ENCODE results near the gene DBP.
"Not testable (repeated sequence)": the region's sequence is repeated elsewhere in the genome, so short reads cannot be mapped to it uniquely, and the experiment has no call there.

DBP gene

DNA sequence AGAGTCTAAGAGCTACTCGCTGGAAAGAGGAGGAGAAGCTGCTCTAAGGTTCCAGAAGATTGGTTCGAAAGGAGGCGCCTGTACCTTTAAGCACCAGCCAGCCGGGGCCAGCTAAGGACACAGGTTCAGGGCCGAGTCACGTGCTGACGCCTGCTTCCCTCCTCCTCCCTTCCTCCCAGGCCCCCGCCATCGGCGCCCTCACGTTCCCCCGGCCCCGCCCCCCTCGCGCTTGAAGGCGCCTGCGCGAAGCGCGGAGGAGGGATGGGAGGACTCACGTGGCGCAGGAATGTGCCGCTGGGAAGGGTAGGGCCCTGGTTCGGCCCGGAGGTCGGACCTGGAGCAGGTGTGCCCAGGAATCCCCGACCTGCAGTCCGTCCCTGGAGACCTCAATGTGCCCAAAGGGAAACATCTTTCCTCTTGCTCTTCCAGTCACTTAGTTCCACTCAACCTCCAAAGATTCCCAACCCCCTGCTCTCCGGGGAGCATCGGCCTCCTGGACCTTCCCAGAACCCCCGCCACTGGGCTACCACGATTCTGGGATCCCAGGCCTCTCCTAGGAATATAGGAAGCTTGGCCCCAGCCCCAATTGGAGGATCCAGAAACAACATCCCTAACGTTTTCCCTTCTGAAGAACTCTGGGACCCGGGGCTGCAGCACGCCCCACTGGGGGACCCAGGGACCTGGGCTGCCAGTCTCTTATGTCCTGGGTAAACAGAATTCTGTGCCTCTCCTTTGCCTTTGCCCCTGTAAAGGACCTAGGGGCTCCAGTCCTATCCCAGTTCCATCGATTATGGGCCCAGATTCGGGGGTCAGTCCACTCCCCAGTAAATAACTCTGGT is 2.5 kb downstream of the DBP start:
- DNase-seq = peak; percentile 81 to 89 (median 82)
- H3K36me3 ChIP-seq (ENCODE audit: control insufficient read depth, insufficient read depth, low read length) = peaks cover 36% of the 10 kb centered on the region
- peak overlapping the region; percentile 95 for H3K4me3 ChIP-seq (ENCODE audit: insufficient read depth, low read depth, low read length, poor library complexity, severe bottlenecking)
- no peaks in the 10 kb centered on the region for H3K9me3 ChIP-seq (ENCODE audit: control insufficient read depth, low read length)
- peaks cover 29% of the 10 kb centered on the region for H3K4me1 ChIP-seq (ENCODE audit: control insufficient read depth, insufficient read depth, low read length, poor library complexity, severe bottlenecking)
- peak overlapping the region; percentile 88 for H3K27ac ChIP-seq (ENCODE audit: insufficient read depth, low read length, poor library complexity, severe bottlenecking)
- H3K27me3 ChIP-seq (replicated peaks; ENCODE audit: control insufficient read depth, insufficient read depth, low read length, poor library complexity, severe bottlenecking) = no peaks in the 10 kb centered on the region

DNA sequence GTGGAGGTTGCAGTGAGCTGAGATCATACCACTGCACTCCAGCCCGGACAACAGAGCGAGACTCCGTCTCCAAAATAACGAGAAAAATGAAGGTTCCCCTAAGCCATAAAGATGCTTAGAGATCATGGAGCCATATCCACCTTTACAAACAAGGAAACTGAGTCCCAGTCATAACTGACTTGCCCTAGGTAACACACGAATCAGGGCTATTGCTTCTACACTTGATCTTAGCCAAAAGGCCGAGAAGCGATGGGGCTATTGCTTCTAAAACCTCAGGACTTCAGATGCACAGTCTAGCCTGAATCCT is 3.2 kb downstream of the DBP start:
- Histone ChIP-seq H3K27ac (ENCODE audit: insufficient read depth, low read length, poor library complexity, severe bottlenecking) (peak overlapping the region; percentile 88), H3K9me3 (ENCODE audit: control insufficient read depth, low read length) (no peaks in the 10 kb centered on the region), H3K4me1 (ENCODE audit: control insufficient read depth, insufficient read depth, low read length, poor library complexity, severe bottlenecking) (peaks cover 29% of the 10 kb centered on the region), H3K27me3 (replicated peaks; ENCODE audit: control insufficient read depth, insufficient read depth, low read length, poor library complexity, severe bottlenecking) (no peaks in the 10 kb centered on the region), H3K36me3 (ENCODE audit: control insufficient read depth, insufficient read depth, low read length) (peaks cover 38% of the 10 kb centered on the region), H3K4me3 (ENCODE audit: insufficient read depth, low read depth, low read length, poor library complexity, severe bottlenecking) (peak overlapping the region; percentile 31)
- DNase-seq = no peak

DNA sequence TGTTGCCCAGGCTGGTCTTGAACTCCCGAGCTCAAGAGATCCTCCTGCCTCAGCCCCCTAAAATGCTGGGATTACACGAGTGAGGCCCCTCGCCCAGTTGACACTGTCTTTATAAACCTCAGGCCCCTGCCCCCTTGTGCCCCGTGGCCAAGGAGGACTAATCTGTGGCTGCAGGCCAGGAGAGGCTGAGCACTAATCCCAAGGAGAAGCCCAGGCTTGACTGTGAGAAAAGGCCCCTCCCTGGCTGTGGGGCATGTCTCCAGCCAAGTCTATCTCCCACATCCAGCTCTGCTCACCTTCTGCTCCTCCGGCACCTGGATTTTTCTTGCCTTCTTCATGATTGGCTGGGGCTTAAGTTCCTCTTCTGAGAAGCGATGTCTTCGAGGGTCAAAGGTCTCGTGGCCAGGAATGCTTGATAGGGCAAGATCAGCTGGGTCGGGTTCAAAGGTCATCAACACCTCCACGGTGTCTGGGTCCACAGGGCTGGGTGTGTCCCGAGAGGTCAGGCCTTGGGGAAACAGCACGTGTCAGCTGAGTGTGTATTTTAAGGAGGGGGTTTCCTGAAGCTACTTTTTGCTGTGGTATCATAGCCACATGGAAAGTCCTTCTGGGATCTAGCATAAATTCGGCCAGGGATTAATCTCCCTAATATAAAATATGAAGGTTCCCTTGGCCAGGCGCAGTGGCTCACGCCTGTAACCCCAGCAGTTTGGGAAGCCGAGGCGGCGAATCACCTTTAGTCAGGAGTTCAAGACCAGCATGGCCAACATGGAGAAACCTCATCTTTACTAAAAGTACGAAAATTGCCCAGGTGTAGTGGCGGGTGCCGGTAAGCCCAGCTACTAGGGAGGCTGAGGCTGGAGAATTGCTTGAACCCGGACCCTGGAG is 3.8 kb downstream of the DBP start:
- Histone ChIP-seq H3K4me1 (ENCODE audit: control insufficient read depth, insufficient read depth, low read length, poor library complexity, severe bottlenecking) (peaks cover 29% of the 10 kb centered on the region), H3K36me3 (ENCODE audit: control insufficient read depth, insufficient read depth, low read length) (peaks cover 38% of the 10 kb centered on the region), H3K27ac (ENCODE audit: insufficient read depth, low read length, poor library complexity, severe bottlenecking) (peak overlapping the region; percentile 88), H3K9me3 (ENCODE audit: control insufficient read depth, low read length) (no peaks in the 10 kb centered on the region), H3K27me3 (replicated peaks; ENCODE audit: control insufficient read depth, insufficient read depth, low read length, poor library complexity, severe bottlenecking) (no peaks in the 10 kb centered on the region), H3K4me3 (ENCODE audit: insufficient read depth, low read depth, low read length, poor library complexity, severe bottlenecking) (no peak overlapping the region)
- DNase-seq = no peak

DNA sequence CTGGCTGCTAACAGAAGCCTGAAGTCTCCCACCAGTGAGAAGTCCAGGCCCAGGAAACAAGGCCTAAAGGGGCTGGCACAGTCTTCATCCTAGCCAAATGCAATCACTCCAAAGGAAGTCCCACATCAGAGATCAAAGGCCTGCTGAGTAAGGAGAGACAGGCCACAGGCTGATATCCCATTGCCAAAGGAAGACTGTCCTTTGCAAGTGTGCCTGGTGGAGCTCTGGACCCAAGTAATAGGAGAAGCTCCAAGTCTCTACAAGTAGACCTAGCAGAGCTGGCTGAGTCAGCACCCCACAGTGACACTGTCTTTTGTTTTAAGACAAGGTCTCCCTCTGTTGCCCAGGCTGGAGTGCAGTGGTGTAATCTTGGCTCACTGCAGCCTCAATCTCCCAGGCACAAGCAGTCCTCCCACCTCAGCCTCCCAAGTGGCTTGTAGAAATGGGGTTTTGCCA is 4.5 kb downstream of the DBP start:
- Histone ChIP-seq H3K4me1 (ENCODE audit: control insufficient read depth, insufficient read depth, low read length, poor library complexity, severe bottlenecking) (peaks cover 29% of the 10 kb centered on the region), H3K27ac (ENCODE audit: insufficient read depth, low read length, poor library complexity, severe bottlenecking) (no peak overlapping the region), H3K4me3 (ENCODE audit: insufficient read depth, low read depth, low read length, poor library complexity, severe bottlenecking) (no peak overlapping the region), H3K9me3 (ENCODE audit: control insufficient read depth, low read length) (no peaks in the 10 kb centered on the region), H3K27me3 (replicated peaks; ENCODE audit: control insufficient read depth, insufficient read depth, low read length, poor library complexity, severe bottlenecking) (no peaks in the 10 kb centered on the region), H3K36me3 (ENCODE audit: control insufficient read depth, insufficient read depth, low read length) (peaks cover 38% of the 10 kb centered on the region)
- no peak for DNase-seq

DNA sequence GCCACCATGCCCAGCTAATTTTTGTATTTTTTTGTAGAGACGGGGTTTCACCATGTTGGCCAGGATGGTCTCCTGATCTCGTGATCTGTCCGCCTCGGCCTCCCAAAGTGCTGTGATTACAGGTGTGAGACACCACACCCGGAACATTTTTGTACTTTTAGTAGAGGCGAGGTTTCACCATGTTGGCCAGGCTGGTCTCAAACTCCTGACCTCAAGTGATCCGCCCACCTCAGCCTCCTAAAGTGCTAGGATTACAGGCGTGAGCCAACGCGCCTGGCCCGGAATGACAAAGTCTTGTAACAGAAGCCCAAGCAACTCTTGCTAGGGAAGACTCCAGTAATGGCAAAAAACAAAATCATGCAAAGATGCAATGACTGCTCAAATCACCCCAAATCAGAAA is 4.9 kb downstream of the DBP start:
- H3K27ac ChIP-seq (ENCODE audit: insufficient read depth, low read length, poor library complexity, severe bottlenecking); DNase-seq; H3K9me3 ChIP-seq (ENCODE audit: control insufficient read depth, low read length); H3K4me3 ChIP-seq (ENCODE audit: insufficient read depth, low read depth, low read length, poor library complexity, severe bottlenecking); H3K27me3 ChIP-seq (replicated peaks; ENCODE audit: control insufficient read depth, insufficient read depth, low read length, poor library complexity, severe bottlenecking): not testable (repeated sequence)
- H3K36me3 ChIP-seq (ENCODE audit: control insufficient read depth, insufficient read depth, low read length) = peaks cover 38% of the 10 kb centered on the region
- H3K4me1 ChIP-seq (ENCODE audit: control insufficient read depth, insufficient read depth, low read length, poor library complexity, severe bottlenecking) = peaks cover 30% of the 10 kb centered on the region

DNA sequence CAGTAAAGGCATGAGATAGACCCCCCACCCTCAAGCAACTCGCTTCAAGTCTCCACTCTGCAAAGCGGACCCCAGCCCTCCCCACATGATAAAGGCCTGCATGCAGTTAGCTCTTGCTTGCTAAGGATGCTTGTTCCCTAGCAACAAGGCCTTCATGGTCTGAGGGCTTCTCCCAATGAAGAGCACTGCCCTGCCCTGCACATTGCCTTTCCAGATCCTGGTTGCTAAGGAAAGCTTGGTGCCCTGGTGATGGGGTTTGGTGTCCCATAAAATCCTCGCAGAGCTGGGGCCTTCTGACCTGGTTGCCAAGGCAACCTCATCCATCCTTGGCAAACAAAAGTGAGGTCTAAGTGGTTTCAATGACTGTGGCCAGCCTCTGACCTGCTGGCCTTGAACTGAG is 6.0 kb downstream of the DBP start:
- Histone ChIP-seq H3K9me3 (ENCODE audit: control insufficient read depth, low read length) (no peaks in the 10 kb centered on the region), H3K36me3 (ENCODE audit: control insufficient read depth, insufficient read depth, low read length) (peaks cover 38% of the 10 kb centered on the region), H3K27ac (ENCODE audit: insufficient read depth, low read length, poor library complexity, severe bottlenecking) (no peak overlapping the region), H3K4me1 (ENCODE audit: control insufficient read depth, insufficient read depth, low read length, poor library complexity, severe bottlenecking) (peaks cover 32% of the 10 kb centered on the region), H3K4me3 (ENCODE audit: insufficient read depth, low read depth, low read length, poor library complexity, severe bottlenecking) (no peak overlapping the region), H3K27me3 (replicated peaks; ENCODE audit: control insufficient read depth, insufficient read depth, low read length, poor library complexity, severe bottlenecking) (no peaks in the 10 kb centered on the region)
- no peak for DNase-seq

DNA sequence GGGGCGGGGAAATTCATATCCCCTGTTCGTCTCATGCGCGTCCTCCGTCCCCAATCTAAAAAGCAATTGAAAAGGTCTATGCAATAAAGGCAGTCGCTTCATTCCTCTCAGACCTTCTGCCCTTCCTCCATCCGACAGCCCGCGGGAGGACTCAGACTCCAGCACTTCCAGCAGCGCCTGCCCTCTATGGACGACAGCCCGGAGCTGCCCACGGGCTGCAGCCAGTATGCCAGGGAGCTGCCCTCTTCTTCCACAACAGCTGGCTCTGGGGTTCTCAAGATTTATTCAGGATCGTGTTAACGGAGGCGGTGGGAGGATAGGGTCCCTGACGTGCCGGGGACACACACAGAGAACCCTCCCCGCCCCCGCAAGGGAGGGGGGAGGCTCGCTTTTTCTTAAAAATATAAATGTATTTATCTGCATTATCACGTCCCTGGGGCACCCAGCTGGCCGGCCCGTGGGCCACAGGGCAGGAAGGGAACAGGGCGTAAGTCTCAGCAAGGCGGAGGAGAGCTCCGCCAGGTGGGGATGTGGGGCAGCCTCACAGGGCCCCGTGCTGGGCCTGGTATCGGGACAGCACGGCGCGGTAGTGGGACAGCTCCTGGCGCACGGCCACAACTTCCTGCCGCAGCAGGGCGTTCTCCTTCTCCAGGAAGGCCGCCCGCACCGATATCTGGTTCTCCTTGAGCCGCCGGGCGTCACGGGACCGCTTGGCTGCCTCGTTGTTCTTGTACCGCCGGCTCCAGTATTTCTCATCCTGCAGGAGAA is 6.7 kb downstream of the DBP start:
- no peak overlapping the region for H3K27ac ChIP-seq (ENCODE audit: insufficient read depth, low read length, poor library complexity, severe bottlenecking)
- no peak for DNase-seq

DNA sequence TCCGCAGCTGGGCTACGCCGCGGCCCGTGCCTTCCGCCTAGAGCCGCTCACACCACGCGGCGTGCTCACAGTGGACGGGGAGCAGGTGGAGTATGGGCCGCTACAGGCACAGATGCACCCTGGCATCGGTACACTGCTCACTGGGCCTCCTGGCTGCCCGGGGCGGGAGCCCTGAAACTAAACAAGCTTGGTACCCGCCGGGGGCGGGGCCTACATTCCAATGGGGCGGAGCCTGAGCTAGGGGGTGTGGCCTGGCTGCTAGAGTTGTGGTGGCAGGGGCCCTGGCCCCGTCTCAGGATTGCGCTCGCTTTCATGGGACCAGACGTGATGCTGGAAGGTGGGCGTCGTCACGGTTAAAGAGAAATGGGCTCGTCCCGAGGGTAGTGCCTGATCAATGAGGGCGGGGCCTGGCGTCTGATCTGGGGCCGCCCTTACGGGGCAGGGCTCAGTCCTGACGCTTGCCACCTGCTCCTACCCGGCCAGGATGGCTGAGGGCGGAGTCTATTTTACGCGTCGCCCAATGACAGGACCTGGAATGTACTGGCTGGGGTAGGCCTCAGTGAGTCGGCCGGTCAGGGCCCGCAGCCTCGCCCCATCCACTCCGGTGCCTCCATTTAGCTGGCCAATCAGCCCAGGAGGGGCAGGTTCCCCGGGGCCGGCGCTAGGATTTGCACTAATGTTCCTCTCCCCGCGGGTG is 7.4 kb downstream of the DBP start:
- H3K4me1 ChIP-seq (ENCODE audit: control insufficient read depth, insufficient read depth, low read length, poor library complexity, severe bottlenecking) = peaks cover 27% of the 10 kb centered on the region
- DNase-seq = no peak
- H3K27me3 ChIP-seq (replicated peaks; ENCODE audit: control insufficient read depth, insufficient read depth, low read length, poor library complexity, severe bottlenecking) = no peaks in the 10 kb centered on the region
- no peaks in the 10 kb centered on the region for H3K9me3 ChIP-seq (ENCODE audit: control insufficient read depth, low read length)
- H3K4me3 ChIP-seq (ENCODE audit: insufficient read depth, low read depth, low read length, poor library complexity, severe bottlenecking) = no peak overlapping the region
- H3K27ac ChIP-seq (ENCODE audit: insufficient read depth, low read length, poor library complexity, severe bottlenecking) = no peak overlapping the region
- peaks cover 38% of the 10 kb centered on the region for H3K36me3 ChIP-seq (ENCODE audit: control insufficient read depth, insufficient read depth, low read length)

More for the DNA sequence above, 6.7 kb downstream of the DBP start:
- H3K27me3 ChIP-seq (replicated peaks; ENCODE audit: control insufficient read depth, insufficient read depth, low read length, poor library complexity, severe bottlenecking) = no peaks in the 10 kb centered on the region
- no peak overlapping the region for H3K4me3 ChIP-seq (ENCODE audit: insufficient read depth, low read depth, low read length, poor library complexity, severe bottlenecking)
- no peaks in the 10 kb centered on the region for H3K9me3 ChIP-seq (ENCODE audit: control insufficient read depth, low read length)
- peaks cover 38% of the 10 kb centered on the region for H3K36me3 ChIP-seq (ENCODE audit: control insufficient read depth, insufficient read depth, low read length)
- peaks cover 32% of the 10 kb centered on the region for H3K4me1 ChIP-seq (ENCODE audit: control insufficient read depth, insufficient read depth, low read length, poor library complexity, severe bottlenecking)

DNA sequence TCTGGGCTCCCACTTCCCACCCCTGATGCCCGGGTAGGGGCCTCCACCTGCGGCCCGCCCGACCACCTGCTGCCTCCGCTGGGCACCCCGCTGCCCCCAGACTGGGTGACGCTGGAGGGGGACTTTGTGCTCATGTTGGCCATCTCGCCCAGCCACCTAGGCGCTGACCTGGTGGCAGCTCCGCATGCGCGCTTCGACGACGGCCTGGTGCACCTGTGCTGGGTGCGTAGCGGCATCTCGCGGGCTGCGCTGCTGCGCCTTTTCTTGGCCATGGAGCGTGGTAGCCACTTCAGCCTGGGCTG is 7.9 kb downstream of the DBP start:
- Histone ChIP-seq H3K27ac (ENCODE audit: insufficient read depth, low read length, poor library complexity, severe bottlenecking) (no peak overlapping the region), H3K36me3 (ENCODE audit: control insufficient read depth, insufficient read depth, low read length) (peaks cover 38% of the 10 kb centered on the region), H3K27me3 (replicated peaks; ENCODE audit: control insufficient read depth, insufficient read depth, low read length, poor library complexity, severe bottlenecking) (no peaks in the 10 kb centered on the region), H3K4me1 (ENCODE audit: control insufficient read depth, insufficient read depth, low read length, poor library complexity, severe bottlenecking) (peaks cover 26% of the 10 kb centered on the region), H3K4me3 (ENCODE audit: insufficient read depth, low read depth, low read length, poor library complexity, severe bottlenecking) (no peak overlapping the region), H3K9me3 (ENCODE audit: control insufficient read depth, low read length) (no peaks in the 10 kb centered on the region)
- no peak for DNase-seq
